COLO668 (cell line): ENCODE measurements around the gene OR10G4.
"Not testable (repeated sequence)": the region's sequence is repeated elsewhere in the genome, so short reads cannot be mapped to it uniquely, and the experiment has no call there.

ENCODE experiments used
- DNase-seq: peaks from one replicate; lab custom pipeline; 2025; ENCODE audit not compliant: unreplicated experiment; lab: John Stamatoyannopoulos, UW

The OR10G4 gene

GRCh38 chr11:124012697-124013096 is at the start of gene OR10G4:
Gene OR10G4, plus strand, starts transcription at chr11:124012997. Its CDS starts 2,578 bp downstream, at chr11:124015575.
- no peak for DNase-seq

- DNase-seq: no peak
Observed at GRCh38 chr11:123973816-123974215, 39.0 kb upstream of the OR10G4 start.

GRCh38 chr11:123976770-123977560 is 35.8 kb upstream of the OR10G4 start:
- DNase-seq: no peak

- no peak for DNase-seq
Observed at GRCh38 chr11:123977731-123978347, 35.0 kb upstream of the OR10G4 start, which contains the start of gene OR10S1. Gene OR10S1, minus strand, starts transcription at chr11:123977781. Its CDS starts 117 bp downstream, at chr11:123977664.

- DNase-seq: no peak
Observed at GRCh38 chr11:123979311-123979710, 33.5 kb upstream of the OR10G4 start.

GRCh38 chr11:123995119-123995518 is 17.7 kb upstream of the OR10G4 start, which contains the start of gene OR10G6:
Gene OR10G6, minus strand, starts transcription at chr11:123995161. Its CDS starts 0 bp downstream, at chr11:123995161.
- DNase-seq: no peak

- DNase-seq: not testable (repeated sequence)
Observed at GRCh38 chr11:124015837-124016236, 3.0 kb downstream of the OR10G4 start.

- DNase-seq: no peak
Observed at GRCh38 chr11:124026498-124026897, 13.7 kb downstream of the OR10G4 start, which contains the start of gene OR10G8. Gene OR10G8, plus strand, starts transcription at chr11:124026798. Its CDS starts 2,825 bp downstream, at chr11:124029623.

GRCh38 chr11:124036666-124037065 is 23.9 kb downstream of the OR10G4 start:
- no peak for DNase-seq

GRCh38 chr11:124039557-124039956 is 26.8 kb downstream of the OR10G4 start:
- DNase-seq: no peak

GRCh38 chr11:124041254-124041653 is 28.5 kb downstream of the OR10G4 start, which contains the start of gene OR10G7:
Gene OR10G7, minus strand, starts transcription at chr11:124041325. Its CDS starts 2,324 bp downstream, at chr11:124039001.
- DNase-seq: no peak

GRCh38 chr11:124043420-124043819 is 30.6 kb downstream of the OR10G4 start:
- DNase-seq: no peak

GRCh38 chr11:124050748-124051147 is 38.0 kb downstream of the OR10G4 start:
- no peak for DNase-seq

GRCh38 chr11:124052966-124053365 is 40.2 kb downstream of the OR10G4 start:
- DNase-seq: no peak
